Mesothelial cell of epicardium (in vitro differentiated cells): Measurements from ENCODE around the gene NDUFB2. TPM values are rescaled to one million over a fixed set of nuclear protein-coding genes. Genes with fewer than 3 reads are reported as not detected.

Experiments used
- DNase-seq, 2 experiments: peaks; one replicate each; pipeline ENCODE4 v3.0.0; 2021; ENCODE audit warnings: low spot score in 2 of 2; ENCODE audit not compliant: unreplicated experiment in 2 of 2
- H3K27ac Mint-ChIP-seq: 2 replicates; pipeline ENCODE4 v1.8.0; 2021; ENCODE audit warnings: mixed read lengths
- H3K27me3 Mint-ChIP-seq: 2 replicates; pipeline ENCODE4 v1.8.0; 2021; ENCODE audit warnings: low read depth, mixed read lengths
- H3K36me3 Mint-ChIP-seq: 2 replicates; pipeline ENCODE4 v1.8.0; 2021; ENCODE audit warnings: mixed read lengths
- H3K4me1 Mint-ChIP-seq: 2 replicates; pipeline ENCODE4 v1.8.0; 2021; ENCODE audit warnings: mixed read lengths
- H3K4me3 Mint-ChIP-seq: 2 replicates; pipeline ENCODE4 v1.8.0; 2021; ENCODE audit warnings: mild to moderate bottlenecking, moderate library complexity, mixed read lengths
- H3K9me3 Mint-ChIP-seq: 2 replicates; pipeline ENCODE4 v1.8.0; 2021; ENCODE audit warnings: mixed read lengths
- total RNA-seq: library from RNA; stranded (reverse); gene quantifications from 3 replicates; pipeline ENCODE4 v1.2.1, GENCODE V29; 2021
- TF ChIP-seq, protein P1 (sequence below): fragments of 200-600 bp; sonication (generic); IDR thresholded peaks from one replicate; pipeline ENCODE4 v1.5.0; 2021; ENCODE audit warnings: antibody characterized with exemption; ENCODE audit not compliant: unreplicated experiment

Gene NDUFB2
- total RNA-seq, 1 donor from 2014 or later = 115 TPM

DNA sequence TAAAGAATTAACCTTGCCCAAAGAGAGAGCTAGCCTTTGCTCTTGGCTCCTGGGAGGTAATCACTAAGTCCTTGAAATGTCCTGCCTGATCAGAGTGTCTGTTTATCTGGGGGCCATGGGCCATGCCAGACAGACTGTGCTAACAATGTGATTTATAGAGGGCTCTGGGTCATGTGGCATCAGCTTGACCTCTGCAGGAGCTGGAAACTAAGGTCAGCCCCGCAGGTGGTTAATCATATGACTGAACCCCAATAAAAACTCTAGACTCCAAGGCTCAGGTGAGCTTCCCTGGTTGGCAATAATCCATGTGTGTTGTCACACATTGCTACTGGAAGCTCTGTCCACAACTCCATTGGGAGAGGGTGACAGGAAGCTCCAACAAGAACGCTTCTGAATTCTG lies 47.5 kb downstream of the NDUFB2 start:
- H3K27me3 Mint-ChIP-seq = no peaks in the 10 kb centered on the region

DNA sequence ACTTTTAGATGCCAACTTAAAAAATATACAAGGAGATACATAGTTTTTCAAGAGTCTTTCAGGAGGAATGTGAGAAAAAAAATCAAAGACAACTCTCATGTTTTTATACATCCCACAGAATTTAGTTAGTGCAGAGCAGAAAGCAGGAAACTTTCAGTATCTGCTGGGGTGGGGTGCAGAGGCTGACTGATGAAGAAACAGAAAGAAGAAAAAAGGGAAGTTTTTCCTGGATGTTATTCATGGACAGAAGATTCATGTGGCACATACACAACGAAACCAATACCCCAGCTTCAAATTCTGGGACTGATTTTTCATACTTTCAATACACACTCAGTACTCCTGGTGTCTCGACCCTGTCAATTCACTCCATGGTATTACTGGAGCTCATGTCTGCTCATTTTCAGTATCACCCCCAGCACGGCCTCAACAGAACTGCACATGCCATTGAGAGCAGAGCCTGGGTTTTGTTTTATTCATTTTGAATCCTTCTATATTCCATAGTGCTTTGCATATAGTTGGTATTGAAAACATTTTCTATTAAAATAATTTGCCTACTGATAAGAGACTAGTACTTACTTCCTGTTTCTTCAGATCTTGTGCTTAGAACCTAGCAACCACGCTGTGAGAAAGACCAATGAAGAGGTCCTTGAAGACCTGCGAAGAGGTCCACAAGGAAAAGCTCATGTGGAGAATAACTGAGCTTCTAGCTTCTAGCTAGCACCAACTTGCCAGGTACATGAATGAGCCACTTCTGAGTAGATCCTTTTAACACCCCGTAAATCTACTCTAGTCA lies 49.0 kb downstream of the NDUFB2 start:
- Mint-ChIP-seq H3K4me1 (no peaks in the 10 kb centered on the region), H3K9me3 (peaks cover 4% of the 10 kb centered on the region), H3K27ac (no peak overlapping the region), H3K27me3 (no peaks in the 10 kb centered on the region), H3K4me3 (no peak overlapping the region), H3K36me3 (peaks cover 13% of the 10 kb centered on the region)
- TF ChIP-seq, protein P1, sequence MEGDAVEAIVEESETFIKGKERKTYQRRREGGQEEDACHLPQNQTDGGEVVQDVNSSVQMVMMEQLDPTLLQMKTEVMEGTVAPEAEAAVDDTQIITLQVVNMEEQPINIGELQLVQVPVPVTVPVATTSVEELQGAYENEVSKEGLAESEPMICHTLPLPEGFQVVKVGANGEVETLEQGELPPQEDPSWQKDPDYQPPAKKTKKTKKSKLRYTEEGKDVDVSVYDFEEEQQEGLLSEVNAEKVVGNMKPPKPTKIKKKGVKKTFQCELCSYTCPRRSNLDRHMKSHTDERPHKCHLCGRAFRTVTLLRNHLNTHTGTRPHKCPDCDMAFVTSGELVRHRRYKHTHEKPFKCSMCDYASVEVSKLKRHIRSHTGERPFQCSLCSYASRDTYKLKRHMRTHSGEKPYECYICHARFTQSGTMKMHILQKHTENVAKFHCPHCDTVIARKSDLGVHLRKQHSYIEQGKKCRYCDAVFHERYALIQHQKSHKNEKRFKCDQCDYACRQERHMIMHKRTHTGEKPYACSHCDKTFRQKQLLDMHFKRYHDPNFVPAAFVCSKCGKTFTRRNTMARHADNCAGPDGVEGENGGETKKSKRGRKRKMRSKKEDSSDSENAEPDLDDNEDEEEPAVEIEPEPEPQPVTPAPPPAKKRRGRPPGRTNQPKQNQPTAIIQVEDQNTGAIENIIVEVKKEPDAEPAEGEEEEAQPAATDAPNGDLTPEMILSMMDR = no peak
- no peak for DNase-seq

More for the DNA sequence above, 47.5 kb downstream of the NDUFB2 start:
- no peak overlapping the region for H3K4me3 Mint-ChIP-seq
- DNase-seq = no peak
- H3K27ac Mint-ChIP-seq = no peak overlapping the region
- H3K9me3 Mint-ChIP-seq = peaks cover 4% of the 10 kb centered on the region
- peaks cover 13% of the 10 kb centered on the region for H3K36me3 Mint-ChIP-seq
- TF ChIP-seq, protein P1 = no peak
- no peaks in the 10 kb centered on the region for H3K4me1 Mint-ChIP-seq

DNA sequence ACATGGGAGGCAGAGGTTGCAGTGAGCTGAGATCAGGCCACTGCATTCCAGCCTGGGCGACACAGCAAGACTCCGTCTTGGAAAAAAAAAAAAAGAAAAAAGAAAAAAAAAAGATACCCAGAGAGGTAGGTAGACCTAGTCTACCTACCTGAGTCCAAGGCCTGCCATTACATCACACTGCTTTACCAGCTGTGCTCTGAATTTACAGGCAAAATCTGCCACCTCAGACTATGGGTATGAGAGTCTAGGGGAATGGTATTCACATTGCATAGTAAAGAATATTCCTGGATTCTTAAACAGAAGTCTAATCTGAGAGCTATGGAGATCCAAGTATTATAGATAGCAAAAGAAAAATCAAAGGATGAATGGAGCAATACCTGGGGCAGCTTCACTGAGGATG lies 50.2 kb downstream of the NDUFB2 start:
- Mint-ChIP-seq H3K4me3 (no peak overlapping the region), H3K9me3 (peaks cover 4% of the 10 kb centered on the region), H3K27me3 (no peaks in the 10 kb centered on the region), H3K36me3 (peaks cover 14% of the 10 kb centered on the region), H3K4me1 (no peaks in the 10 kb centered on the region), H3K27ac (no peak overlapping the region)
- TF ChIP-seq, protein P1 = no peak
- DNase-seq = no peak

DNA sequence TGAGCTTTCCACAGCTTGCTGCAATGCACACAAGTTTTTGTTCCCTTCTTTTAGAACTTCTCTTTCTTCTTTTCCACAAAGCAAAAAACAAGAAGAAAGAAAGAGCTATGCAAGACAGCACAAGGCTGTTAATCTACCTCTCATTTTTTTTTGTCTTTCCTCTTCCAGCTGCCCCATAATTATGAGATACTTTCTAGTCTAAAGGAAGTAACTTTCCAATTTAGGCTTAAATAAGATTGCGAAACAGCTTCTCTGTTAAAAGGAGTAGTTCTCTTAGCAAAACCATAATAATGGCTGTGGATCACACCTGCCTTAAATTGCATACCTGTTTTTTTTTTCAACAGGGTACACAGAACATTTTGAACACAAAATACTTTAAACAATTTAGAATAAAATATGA lies 56.0 kb downstream of the NDUFB2 start:
- H3K36me3 Mint-ChIP-seq = peaks cover 27% of the 10 kb centered on the region
- no peaks in the 10 kb centered on the region for H3K4me1 Mint-ChIP-seq
- H3K27me3 Mint-ChIP-seq = no peaks in the 10 kb centered on the region

DNA sequence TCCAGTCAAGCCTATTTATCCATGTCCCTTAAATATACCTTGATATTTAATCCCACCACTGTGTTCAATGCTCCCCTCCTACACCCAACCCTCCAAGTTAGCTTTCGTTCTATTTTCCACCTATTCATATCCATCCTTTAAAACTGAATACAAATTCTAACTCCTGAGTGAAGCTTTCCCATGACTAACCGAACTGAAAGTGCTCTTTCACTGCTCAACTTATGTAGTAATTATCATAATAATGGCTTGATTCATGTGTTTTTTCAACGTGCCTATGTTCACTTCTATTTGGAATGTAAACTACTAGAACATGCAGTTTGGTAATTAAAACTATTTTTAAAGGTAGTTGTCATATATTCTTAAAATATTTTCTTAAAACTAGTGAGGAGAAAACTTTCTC lies 58.0 kb downstream of the NDUFB2 start:
- H3K4me3 Mint-ChIP-seq = no peak overlapping the region
- H3K9me3 Mint-ChIP-seq = peaks cover 5% of the 10 kb centered on the region
- no peaks in the 10 kb centered on the region for H3K4me1 Mint-ChIP-seq
- DNase-seq = no peak
- no peaks in the 10 kb centered on the region for H3K27me3 Mint-ChIP-seq
- peaks cover 36% of the 10 kb centered on the region for H3K36me3 Mint-ChIP-seq
- no peak overlapping the region for H3K27ac Mint-ChIP-seq
- TF ChIP-seq, protein P1 = no peak

More for the DNA sequence above, 56.0 kb downstream of the NDUFB2 start:
- no peaks in the 10 kb centered on the region for H3K9me3 Mint-ChIP-seq
- no peak overlapping the region for H3K4me3 Mint-ChIP-seq
- no peak for DNase-seq
- TF ChIP-seq, protein P1 = no peak
- H3K27ac Mint-ChIP-seq = no peak overlapping the region

Other genes with a start within 250 kb of the NDUFB2 start
- 105 to 112 TPM (median 110 TPM) in 3 replicates for gene MKRN1, start 217.2 kb upstream of the NDUFB2 start, total RNA-seq
- gene DENND2A, start 55.9 kb upstream of the NDUFB2 start, total RNA-seq = 31.9 to 38.0 TPM (median 32.3 TPM) in 3 replicates
- 24.9 to 28.8 TPM (median 26.6 TPM) in 3 replicates for gene ADCK2, start 23.8 kb upstream of the NDUFB2 start, total RNA-seq
- gene BRAF, start 228.2 kb downstream of the NDUFB2 start, total RNA-seq = 43.6 to 44.8 TPM (median 44.6 TPM) in 3 replicates